Measurements from ENCODE around the gene GPR107. TPM values are rescaled to one million over a fixed set of nuclear protein-coding genes. Genes with fewer than 3 reads are reported as not detected.
A peak's percentile ranks its signal among the peaks of the same experiment; 100 is the strongest.

GPR107 gene
- total and polyA plus RNA-seq, 2 experiments from 2014 or later: 6.2 to 30.7 TPM

GRCh38 chr9:130110596-130111021 lies 56.9 kb downstream of the GPR107 start:
- H3K9me2 ChIP-seq (ENCODE audit: insufficient read depth): no peaks in the 10 kb centered on the region
- no peaks in the 10 kb centered on the region for H3K4me1 ChIP-seq (ENCODE audit: insufficient read depth)
- no peak overlapping the region for H2AFZ ChIP-seq
- H3K4me1 Mint-ChIP-seq: peaks cover 5% of the 10 kb centered on the region; the same call in 2 of the 3 replicates
- peaks cover 7% of the 10 kb centered on the region; the same call in 1 of the 2 replicates for H3K36me3 ChIP-seq (ENCODE audit: insufficient read depth)
- H3K79me2 ChIP-seq (replicated peaks; ENCODE audit: insufficient read depth): no peaks in the 10 kb centered on the region
- H3F3A ChIP-seq (replicated peaks; ENCODE audit: low read depth): peaks cover 10% of the 10 kb centered on the region; the same call in 1 of the 2 replicates
- no peak overlapping the region for H3K4me2 ChIP-seq
- peaks cover 10% of the 10 kb centered on the region for H3K36me3 Mint-ChIP-seq (ENCODE audit: low read depth)
- no peaks in the 10 kb centered on the region for H3K9me3 Mint-ChIP-seq
- no peaks in the 10 kb centered on the region; the same call in 1 of the 2 replicates for H4K20me1 ChIP-seq (replicated peaks; ENCODE audit: insufficient read depth)
- no peak overlapping the region for H3K4me3 Mint-ChIP-seq
- H3K27ac ChIP-seq (ENCODE audit: low read depth): no peak overlapping the region
- H3K27me3 ChIP-seq (ENCODE audit: insufficient read depth): no peaks in the 10 kb centered on the region
- H3K27me3 Mint-ChIP-seq (ENCODE audit: insufficient read depth, low read depth, poor library complexity): no peaks in the 10 kb centered on the region
- H3K4me3 ChIP-seq: no peak overlapping the region
- no peak for DNase-seq (ENCODE audit: low spot score)
- H3K27ac Mint-ChIP-seq: no peak overlapping the region; the same call in 1 of the 2 replicates
- peak; percentile 34; the same call in 2 of the 3 replicates for ATAC-seq
- TF ChIP-seq, protein P1, sequence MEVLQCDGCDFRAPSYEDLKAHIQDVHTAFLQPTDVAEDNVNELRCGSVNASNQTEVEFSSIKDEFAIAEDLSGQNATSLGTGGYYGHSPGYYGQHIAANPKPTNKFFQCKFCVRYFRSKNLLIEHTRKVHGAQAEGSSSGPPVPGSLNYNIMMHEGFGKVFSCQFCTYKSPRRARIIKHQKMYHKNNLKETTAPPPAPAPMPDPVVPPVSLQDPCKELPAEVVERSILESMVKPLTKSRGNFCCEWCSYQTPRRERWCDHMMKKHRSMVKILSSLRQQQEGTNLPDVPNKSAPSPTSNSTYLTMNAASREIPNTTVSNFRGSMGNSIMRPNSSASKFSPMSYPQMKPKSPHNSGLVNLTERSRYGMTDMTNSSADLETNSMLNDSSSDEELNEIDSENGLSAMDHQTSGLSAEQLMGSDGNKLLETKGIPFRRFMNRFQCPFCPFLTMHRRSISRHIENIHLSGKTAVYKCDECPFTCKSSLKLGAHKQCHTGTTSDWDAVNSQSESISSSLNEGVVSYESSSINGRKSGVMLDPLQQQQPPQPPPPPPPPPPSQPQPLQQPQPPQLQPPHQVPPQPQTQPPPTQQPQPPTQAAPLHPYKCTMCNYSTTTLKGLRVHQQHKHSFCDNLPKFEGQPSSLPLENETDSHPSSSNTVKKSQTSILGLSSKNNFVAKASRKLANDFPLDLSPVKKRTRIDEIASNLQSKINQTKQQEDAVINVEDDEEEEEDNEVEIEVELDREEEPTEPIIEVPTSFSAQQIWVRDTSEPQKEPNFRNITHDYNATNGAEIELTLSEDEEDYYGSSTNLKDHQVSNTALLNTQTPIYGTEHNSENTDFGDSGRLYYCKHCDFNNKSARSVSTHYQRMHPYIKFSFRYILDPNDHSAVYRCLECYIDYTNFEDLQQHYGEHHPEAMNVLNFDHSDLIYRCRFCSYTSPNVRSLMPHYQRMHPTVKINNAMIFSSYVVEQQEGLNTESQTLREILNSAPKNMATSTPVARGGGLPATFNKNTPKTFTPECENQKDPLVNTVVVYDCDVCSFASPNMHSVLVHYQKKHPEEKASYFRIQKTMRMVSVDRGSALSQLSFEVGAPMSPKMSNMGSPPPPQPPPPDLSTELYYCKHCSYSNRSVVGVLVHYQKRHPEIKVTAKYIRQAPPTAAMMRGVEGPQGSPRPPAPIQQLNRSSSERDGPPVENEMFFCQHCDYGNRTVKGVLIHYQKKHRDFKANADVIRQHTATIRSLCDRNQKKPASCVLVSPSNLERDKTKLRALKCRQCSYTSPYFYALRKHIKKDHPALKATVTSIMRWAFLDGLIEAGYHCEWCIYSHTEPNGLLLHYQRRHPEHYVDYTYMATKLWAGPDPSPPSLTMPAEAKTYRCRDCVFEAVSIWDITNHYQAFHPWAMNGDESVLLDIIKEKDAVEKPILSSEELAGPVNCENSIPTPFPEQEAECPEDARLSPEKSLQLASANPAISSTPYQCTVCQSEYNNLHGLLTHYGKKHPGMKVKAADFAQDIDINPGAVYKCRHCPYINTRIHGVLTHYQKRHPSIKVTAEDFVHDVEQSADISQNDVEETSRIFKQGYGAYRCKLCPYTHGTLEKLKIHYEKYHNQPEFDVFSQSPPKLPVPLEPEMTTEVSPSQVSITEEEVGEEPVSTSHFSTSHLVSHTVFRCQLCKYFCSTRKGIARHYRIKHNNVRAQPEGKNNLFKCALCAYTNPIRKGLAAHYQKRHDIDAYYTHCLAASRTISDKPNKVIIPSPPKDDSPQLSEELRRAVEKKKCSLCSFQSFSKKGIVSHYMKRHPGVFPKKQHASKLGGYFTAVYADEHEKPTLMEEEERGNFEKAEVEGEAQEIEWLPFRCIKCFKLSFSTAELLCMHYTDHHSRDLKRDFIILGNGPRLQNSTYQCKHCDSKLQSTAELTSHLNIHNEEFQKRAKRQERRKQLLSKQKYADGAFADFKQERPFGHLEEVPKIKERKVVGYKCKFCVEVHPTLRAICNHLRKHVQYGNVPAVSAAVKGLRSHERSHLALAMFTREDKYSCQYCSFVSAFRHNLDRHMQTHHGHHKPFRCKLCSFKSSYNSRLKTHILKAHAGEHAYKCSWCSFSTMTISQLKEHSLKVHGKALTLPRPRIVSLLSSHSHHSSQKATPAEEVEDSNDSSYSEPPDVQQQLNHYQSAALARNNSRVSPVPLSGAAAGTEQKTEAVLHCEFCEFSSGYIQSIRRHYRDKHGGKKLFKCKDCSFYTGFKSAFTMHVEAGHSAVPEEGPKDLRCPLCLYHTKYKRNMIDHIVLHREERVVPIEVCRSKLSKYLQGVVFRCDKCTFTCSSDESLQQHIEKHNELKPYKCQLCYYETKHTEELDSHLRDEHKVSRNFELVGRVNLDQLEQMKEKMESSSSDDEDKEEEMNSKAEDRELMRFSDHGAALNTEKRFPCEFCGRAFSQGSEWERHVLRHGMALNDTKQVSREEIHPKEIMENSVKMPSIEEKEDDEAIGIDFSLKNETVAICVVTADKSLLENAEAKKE (CRISPR knock-in tag; IDR thresholded peaks at IDR 0.05): no peak
- no peak for TF ChIP-seq ETS1 (IDR thresholded peaks at IDR 0.05)
- TF ChIP-seq STAT1 (IDR thresholded peaks at IDR 0.05; ENCODE audit: unreplicated experiment): no peak
- no peak for TF ChIP-seq NANOG (IDR thresholded peaks at IDR 0.05; ENCODE audit: borderline replicate concordance)

All from GM23338 (cell line).